IMR-90 (cell line): ENCODE measurements around the gene AMZ1.

Experiments used
- MAFK ChIP-seq: IDR thresholded peaks from 2 replicates; pipeline ENCODE4 v1.6.1; 2012; ENCODE audit warnings: low read depth, low read length, improper control_type of control experiment
- MXI1 ChIP-seq: IDR thresholded peaks from 2 replicates; pipeline ENCODE4 v1.6.1; 2012; ENCODE audit warnings: low read depth, mild to moderate bottlenecking, low read length, moderate library complexity, borderline replicate concordance
- NFE2L2 ChIP-seq: fragments of 150-350 bp; IDR thresholded peaks from 2 replicates; pipeline ENCODE4 v1.6.1; 2016; ENCODE audit warnings: low read depth, mild to moderate bottlenecking, low read length
- POLR2A ChIP-seq: IDR thresholded peaks from 2 replicates; pipeline ENCODE4 v1.6.1; 2012; ENCODE audit warnings: mild to moderate bottlenecking, low read depth, low read length
- TF ChIP-seq, protein P1 (sequence below): conservative IDR thresholded peaks from 2 replicates; pipeline ENCODE4 v1.5.1; 2012; ENCODE audit warnings: mild to moderate bottlenecking, low read depth, low read length, improper control_type of control experiment
- TF ChIP-seq, protein P2 (sequence below): fragments of 150-350 bp; IDR thresholded peaks from 2 replicates; pipeline ENCODE4 v1.6.1; 2017; ENCODE audit warnings: mild to moderate bottlenecking, antibody characterized with exemption, low read length, low read depth

DNA sequence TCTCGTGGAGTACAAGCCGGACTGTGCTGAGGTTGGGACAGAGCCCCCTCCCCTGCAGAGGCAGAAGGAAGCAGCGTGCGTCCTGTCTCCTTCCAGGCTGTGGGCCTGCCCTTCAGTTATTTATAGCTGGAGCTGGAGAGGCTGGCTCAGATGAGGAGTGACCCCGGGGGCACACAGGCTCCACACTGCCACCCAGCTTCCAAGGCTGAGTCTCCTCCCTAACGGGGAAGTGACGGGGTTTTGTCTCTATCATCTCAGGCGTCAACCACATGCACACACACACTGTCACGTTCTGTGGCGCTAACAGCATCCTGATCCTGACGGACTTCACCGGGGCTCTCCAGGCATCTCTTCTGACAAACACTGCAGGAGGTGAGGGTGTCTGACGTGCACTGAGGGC is 25.4 kb downstream of the AMZ1 start:
- TF ChIP-seq, protein P1, sequence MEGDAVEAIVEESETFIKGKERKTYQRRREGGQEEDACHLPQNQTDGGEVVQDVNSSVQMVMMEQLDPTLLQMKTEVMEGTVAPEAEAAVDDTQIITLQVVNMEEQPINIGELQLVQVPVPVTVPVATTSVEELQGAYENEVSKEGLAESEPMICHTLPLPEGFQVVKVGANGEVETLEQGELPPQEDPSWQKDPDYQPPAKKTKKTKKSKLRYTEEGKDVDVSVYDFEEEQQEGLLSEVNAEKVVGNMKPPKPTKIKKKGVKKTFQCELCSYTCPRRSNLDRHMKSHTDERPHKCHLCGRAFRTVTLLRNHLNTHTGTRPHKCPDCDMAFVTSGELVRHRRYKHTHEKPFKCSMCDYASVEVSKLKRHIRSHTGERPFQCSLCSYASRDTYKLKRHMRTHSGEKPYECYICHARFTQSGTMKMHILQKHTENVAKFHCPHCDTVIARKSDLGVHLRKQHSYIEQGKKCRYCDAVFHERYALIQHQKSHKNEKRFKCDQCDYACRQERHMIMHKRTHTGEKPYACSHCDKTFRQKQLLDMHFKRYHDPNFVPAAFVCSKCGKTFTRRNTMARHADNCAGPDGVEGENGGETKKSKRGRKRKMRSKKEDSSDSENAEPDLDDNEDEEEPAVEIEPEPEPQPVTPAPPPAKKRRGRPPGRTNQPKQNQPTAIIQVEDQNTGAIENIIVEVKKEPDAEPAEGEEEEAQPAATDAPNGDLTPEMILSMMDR = no peak
- TF ChIP-seq, protein P2, sequence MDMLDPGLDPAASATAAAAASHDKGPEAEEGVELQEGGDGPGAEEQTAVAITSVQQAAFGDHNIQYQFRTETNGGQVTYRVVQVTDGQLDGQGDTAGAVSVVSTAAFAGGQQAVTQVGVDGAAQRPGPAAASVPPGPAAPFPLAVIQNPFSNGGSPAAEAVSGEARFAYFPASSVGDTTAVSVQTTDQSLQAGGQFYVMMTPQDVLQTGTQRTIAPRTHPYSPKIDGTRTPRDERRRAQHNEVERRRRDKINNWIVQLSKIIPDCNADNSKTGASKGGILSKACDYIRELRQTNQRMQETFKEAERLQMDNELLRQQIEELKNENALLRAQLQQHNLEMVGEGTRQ = no peak
- no peak for TF ChIP-seq POLR2A
- no peak for TF ChIP-seq NFE2L2
- TF ChIP-seq MXI1 = no peak
- TF ChIP-seq MAFK = no peak
